Measurements from ENCODE around the gene SAP25. TPM values are rescaled to one million over a fixed set of nuclear protein-coding genes. Genes with fewer than 3 reads are reported as not detected.

Gene SAP25
- total and polyA plus RNA-seq, 2 donors = 7.7 to 183 TPM

DNA sequence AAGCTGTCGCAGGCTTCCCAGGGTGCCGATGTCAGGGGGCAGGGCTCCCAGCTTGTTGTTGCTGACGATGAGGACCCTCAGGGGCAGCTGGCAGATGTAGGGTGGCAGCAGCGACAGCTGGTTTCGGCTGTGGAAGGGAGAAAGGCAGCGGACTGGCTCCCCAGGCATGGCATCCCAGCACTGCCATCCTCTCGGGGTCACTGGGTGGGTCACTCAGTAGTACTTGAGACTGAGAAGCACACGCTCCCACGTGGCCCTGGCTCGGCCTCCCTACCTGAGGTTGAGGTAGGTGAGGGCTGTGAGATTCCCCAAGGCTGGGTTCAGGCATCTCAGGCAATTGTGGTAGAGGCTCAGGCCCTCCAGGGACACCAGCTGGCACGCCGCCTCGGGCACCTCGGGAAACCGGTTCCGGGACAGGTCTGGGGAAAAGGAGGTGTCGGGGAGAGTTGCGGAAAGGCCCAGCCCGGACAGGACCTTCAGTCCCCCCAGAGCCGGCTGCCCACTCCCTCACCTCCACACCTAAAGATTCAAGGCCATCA is 8.4 kb upstream of the SAP25 start:
- no peak for DNase-seq (ENCODE audit: low read depth in 6 of 9, low spot score in 9 of 9)
- peaks cover 57 to 58% of the 10 kb centered on the region in 2 donors for H3K36me3 ChIP-seq (ENCODE audit: control insufficient read depth in 2 of 2, insufficient read depth in 2 of 2, low read length in 1 of 2)
- peaks cover 15 to 41% of the 10 kb centered on the region in 2 donors for H3K4me1 ChIP-seq (ENCODE audit: control insufficient read depth in 2 of 2, insufficient read depth in 2 of 2, low read length in 2 of 2)

DNA sequence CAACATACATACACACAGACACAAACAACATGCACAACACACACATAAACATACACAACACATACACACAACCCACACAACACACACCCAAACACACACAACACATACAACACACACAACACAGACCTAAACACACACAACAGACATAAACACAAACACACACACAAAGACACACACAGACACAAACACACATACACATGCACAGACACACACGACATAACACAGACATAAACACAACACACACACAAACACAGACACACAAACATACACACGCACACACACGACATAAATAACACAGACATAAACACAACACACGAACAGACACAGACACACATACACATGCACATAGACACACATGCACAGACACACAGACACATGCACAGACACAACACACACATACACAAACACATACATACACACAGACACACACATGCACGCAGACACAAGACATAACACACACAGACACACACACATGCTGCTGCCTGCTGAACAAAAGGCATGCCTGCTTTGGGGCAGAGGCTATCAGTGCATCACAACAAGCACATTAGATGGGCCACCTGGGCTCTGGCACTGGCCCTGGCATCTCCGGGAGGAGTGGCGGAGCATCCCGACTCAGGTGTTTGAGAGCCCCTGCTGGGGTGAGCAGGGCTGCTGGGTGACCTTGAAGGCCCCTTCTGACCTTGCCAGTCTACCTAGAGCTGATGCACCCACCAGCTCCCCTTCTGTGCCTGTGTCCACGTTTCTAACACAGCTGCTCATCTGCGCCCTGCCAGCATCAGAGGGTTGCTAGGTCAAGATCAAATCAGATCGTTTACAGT is 7.0 kb upstream of the SAP25 start:
- H3K4me3 ChIP-seq (ENCODE audit: low read length in 2 of 2) = no peak overlapping the region
- H3K27me3 ChIP-seq (ENCODE audit: control insufficient read depth in 2 of 2, insufficient read depth in 1 of 2, low read length in 1 of 2) = no peaks in the 10 kb centered on the region
- H3K4me1 ChIP-seq (ENCODE audit: control insufficient read depth in 2 of 2, insufficient read depth in 2 of 2, low read length in 2 of 2) = peaks cover 15 to 36% of the 10 kb centered on the region in 2 donors
- no peak overlapping the region for H3K27ac ChIP-seq (ENCODE audit: low read depth in 1 of 2, low read length in 1 of 2)
- 97% methylated on average over 11 of the region's 11 CpGs for WGBS
- peaks cover 71 to 72% of the 10 kb centered on the region in 2 donors for H3K36me3 ChIP-seq (ENCODE audit: control insufficient read depth in 2 of 2, insufficient read depth in 2 of 2, low read length in 1 of 2)
- no peaks in the 10 kb centered on the region for H3K9me3 ChIP-seq (ENCODE audit: control insufficient read depth in 2 of 2, insufficient read depth in 1 of 2, low read length in 1 of 2)
- no peak for DNase-seq (ENCODE audit: low read depth in 6 of 9, low spot score in 9 of 9)

More for the DNA sequence above, 8.4 kb upstream of the SAP25 start:
- Histone ChIP-seq H3K9me3 (ENCODE audit: control insufficient read depth in 2 of 2, insufficient read depth in 1 of 2, low read length in 1 of 2) (no peaks in the 10 kb centered on the region), H3K27me3 (ENCODE audit: control insufficient read depth in 2 of 2, insufficient read depth in 1 of 2, low read length in 1 of 2) (no peaks in the 10 kb centered on the region), H3K4me3 (ENCODE audit: low read length in 2 of 2) (no peak overlapping the region), H3K27ac (ENCODE audit: low read depth in 1 of 2, low read length in 1 of 2) (peak overlapping the region; percentile 93 to 99)
- WGBS = 91% methylated on average over 20 of the region's 20 CpGs

- peaks cover 12 to 17% of the 10 kb centered on the region in 2 donors for H3K4me1 ChIP-seq (ENCODE audit: control insufficient read depth in 2 of 2, insufficient read depth in 2 of 2, low read length in 2 of 2)
- H3K27me3 ChIP-seq (ENCODE audit: control insufficient read depth in 2 of 2, insufficient read depth in 1 of 2, low read length in 1 of 2) = no peaks in the 10 kb centered on the region
- 98% methylated on average over 28 of the region's 28 CpGs for WGBS
- no peaks in the 10 kb centered on the region for H3K9me3 ChIP-seq (ENCODE audit: control insufficient read depth in 2 of 2, insufficient read depth in 1 of 2, low read length in 1 of 2)
- H3K4me3 ChIP-seq (ENCODE audit: low read length in 2 of 2) = no peak overlapping the region
- no peak overlapping the region for H3K27ac ChIP-seq (ENCODE audit: low read depth in 1 of 2, low read length in 1 of 2)
- DNase-seq (ENCODE audit: low read depth in 6 of 9, low spot score in 9 of 9) = no peak
- H3K36me3 ChIP-seq (ENCODE audit: control insufficient read depth in 2 of 2, insufficient read depth in 2 of 2, low read length in 1 of 2) = peaks cover 90 to 94% of the 10 kb centered on the region in 2 donors
These were observed 4.8 kb upstream of the SAP25 start for GRCh38 chr7:100578246-100579183.

GRCh38 chr7:100577507-100577906 is 3.8 kb upstream of the SAP25 start:
- H3K4me1 ChIP-seq (ENCODE audit: control insufficient read depth in 2 of 2, insufficient read depth in 2 of 2, low read length in 2 of 2) = peaks cover 2 to 7% of the 10 kb centered on the region in 2 donors
- H3K27ac ChIP-seq (ENCODE audit: low read depth in 1 of 2, low read length in 1 of 2) = no peak overlapping the region
- no peak overlapping the region for H3K4me3 ChIP-seq (ENCODE audit: low read length in 2 of 2)
- H3K9me3 ChIP-seq (ENCODE audit: control insufficient read depth in 2 of 2, insufficient read depth in 1 of 2, low read length in 1 of 2) = no peaks in the 10 kb centered on the region
- no peaks in the 10 kb centered on the region for H3K27me3 ChIP-seq (ENCODE audit: control insufficient read depth in 2 of 2, insufficient read depth in 1 of 2, low read length in 1 of 2)
- DNase-seq (ENCODE audit: low read depth in 6 of 9, low spot score in 9 of 9) = no peak
- peaks cover 94 to 100% of the 10 kb centered on the region in 2 donors for H3K36me3 ChIP-seq (ENCODE audit: control insufficient read depth in 2 of 2, insufficient read depth in 2 of 2, low read length in 1 of 2)
- WGBS = 98% methylated on average over 14 of the region's 14 CpGs

DNA sequence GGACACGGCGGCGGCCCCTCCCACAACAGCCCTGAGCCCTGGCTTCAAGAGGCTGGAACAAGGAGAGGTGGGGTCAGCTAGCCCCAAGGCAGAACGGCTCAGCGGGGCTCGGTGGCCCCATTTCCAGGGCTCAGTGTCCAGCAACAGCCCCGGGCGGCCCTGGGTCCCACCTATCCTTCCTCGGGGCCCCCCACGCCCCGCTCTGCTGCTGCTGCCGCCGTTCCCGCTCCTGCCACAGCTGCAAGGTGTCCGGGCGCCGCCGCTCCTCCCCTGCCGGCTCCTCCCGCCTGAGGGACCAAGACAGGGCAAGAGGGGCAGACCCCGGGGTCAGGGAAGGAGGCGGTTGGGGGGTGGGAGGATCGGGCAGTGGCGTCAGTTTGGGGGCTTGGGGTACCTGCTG is 3.4 kb upstream of the SAP25 start:
- no peak for DNase-seq (ENCODE audit: low read depth in 6 of 9, low spot score in 9 of 9)
- Histone ChIP-seq H3K27me3 (ENCODE audit: control insufficient read depth in 2 of 2, insufficient read depth in 1 of 2, low read length in 1 of 2) (no peaks in the 10 kb centered on the region), H3K9me3 (ENCODE audit: control insufficient read depth in 2 of 2, insufficient read depth in 1 of 2, low read length in 1 of 2) (no peaks in the 10 kb centered on the region), H3K4me1 (ENCODE audit: control insufficient read depth in 2 of 2, insufficient read depth in 2 of 2, low read length in 2 of 2) (peaks cover 0 to 7% of the 10 kb centered on the region in 2 donors), H3K4me3 (ENCODE audit: low read length in 2 of 2) (no peak overlapping the region), H3K27ac (ENCODE audit: low read depth in 1 of 2, low read length in 1 of 2) (no peak overlapping the region), H3K36me3 (ENCODE audit: control insufficient read depth in 2 of 2, insufficient read depth in 2 of 2, low read length in 1 of 2) (peaks cover 92 to 98% of the 10 kb centered on the region in 2 donors)
- 99% methylated on average over 24 of the region's 24 CpGs for WGBS

GRCh38 chr7:100576384-100576993 is 2.8 kb upstream of the SAP25 start:
- H3K27ac ChIP-seq (ENCODE audit: low read depth in 1 of 2, low read length in 1 of 2) = no peak overlapping the region
- DNase-seq (ENCODE audit: low read depth in 6 of 9, low spot score in 9 of 9) = no peak
- H3K4me3 ChIP-seq (ENCODE audit: low read length in 2 of 2) = no peak overlapping the region
- H3K27me3 ChIP-seq (ENCODE audit: control insufficient read depth in 2 of 2, insufficient read depth in 1 of 2, low read length in 1 of 2) = no peaks in the 10 kb centered on the region
- H3K9me3 ChIP-seq (ENCODE audit: control insufficient read depth in 2 of 2, insufficient read depth in 1 of 2, low read length in 1 of 2) = no peaks in the 10 kb centered on the region
- H3K4me1 ChIP-seq (ENCODE audit: control insufficient read depth in 2 of 2, insufficient read depth in 2 of 2, low read length in 2 of 2) = peaks cover 0 to 11% of the 10 kb centered on the region in 2 donors
- 97% methylated on average over 13 of the region's 13 CpGs for WGBS
- H3K36me3 ChIP-seq (ENCODE audit: control insufficient read depth in 2 of 2, insufficient read depth in 2 of 2, low read length in 1 of 2) = peaks cover 89 to 92% of the 10 kb centered on the region in 2 donors

DNA sequence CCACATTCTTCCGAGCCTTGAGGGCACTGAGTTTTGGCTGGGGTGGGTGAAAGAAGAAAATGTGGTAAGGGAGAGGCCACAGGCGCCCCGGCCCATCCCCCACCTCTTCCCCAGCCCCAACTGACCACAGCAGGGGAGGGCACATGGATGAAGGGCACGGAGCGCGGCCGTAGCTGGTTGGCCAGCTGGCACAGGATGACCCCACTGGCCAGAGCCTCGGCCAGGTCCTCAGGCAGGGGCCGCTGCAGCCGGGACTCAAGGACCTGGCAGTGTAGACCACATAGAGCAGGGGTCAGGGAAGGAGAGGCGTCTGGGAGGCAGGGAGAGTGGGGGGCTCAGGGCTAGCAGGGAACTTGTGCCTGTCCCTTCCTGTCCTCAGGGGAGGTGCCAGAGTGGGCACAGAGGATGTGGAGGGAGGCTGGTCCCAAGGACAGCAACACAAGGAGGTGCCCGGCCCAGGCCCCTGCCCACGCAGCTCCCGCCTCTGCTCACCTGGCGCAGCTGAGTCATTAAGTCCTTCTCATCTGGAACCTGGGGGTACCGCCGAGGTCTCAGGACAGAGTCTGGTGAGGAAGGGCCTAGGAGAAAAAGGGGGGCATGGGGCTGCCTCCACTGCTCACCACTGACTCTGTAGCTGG is 2.2 kb upstream of the SAP25 start:
- no peak overlapping the region for H3K27ac ChIP-seq (ENCODE audit: low read depth in 1 of 2, low read length in 1 of 2)
- no peak for DNase-seq (ENCODE audit: low read depth in 6 of 9, low spot score in 9 of 9)

DNA sequence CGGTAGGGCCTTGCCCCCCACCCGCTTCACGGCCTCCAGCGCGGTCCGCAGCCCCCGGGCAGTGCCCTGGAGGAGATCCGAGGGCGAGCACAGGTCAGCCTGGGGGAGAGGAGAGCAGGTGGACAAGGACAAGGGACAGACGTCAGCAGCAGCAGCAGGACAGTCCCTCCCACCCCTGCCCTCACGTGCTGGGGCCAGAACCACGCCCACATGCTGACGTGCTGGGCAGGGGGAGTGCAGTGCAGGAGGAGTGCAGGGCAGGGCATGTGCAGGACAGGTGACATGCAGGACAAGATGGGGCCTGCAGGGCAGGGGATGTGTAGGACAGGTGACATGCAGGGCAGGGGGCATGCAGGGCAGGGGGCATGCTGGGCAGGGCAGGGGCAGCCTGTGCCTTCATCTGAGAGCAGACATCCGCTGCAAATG is 1.5 kb upstream of the SAP25 start:
- Histone ChIP-seq H3K27me3 (ENCODE audit: control insufficient read depth in 2 of 2, insufficient read depth in 1 of 2, low read length in 1 of 2) (peaks cover 0 to 7% of the 10 kb centered on the region in 2 donors), H3K36me3 (ENCODE audit: control insufficient read depth in 2 of 2, insufficient read depth in 2 of 2, low read length in 1 of 2) (peaks cover 76 to 80% of the 10 kb centered on the region in 2 donors), H3K4me1 (ENCODE audit: control insufficient read depth in 2 of 2, insufficient read depth in 2 of 2, low read length in 2 of 2) (peaks cover 3 to 23% of the 10 kb centered on the region in 2 donors), H3K4me3 (ENCODE audit: low read length in 2 of 2) (no peak overlapping the region), H3K27ac (ENCODE audit: low read depth in 1 of 2, low read length in 1 of 2) (no peak overlapping the region), H3K9me3 (ENCODE audit: control insufficient read depth in 2 of 2, insufficient read depth in 1 of 2, low read length in 1 of 2) (no peaks in the 10 kb centered on the region)
- WGBS = 96% methylated on average over 14 of the region's 14 CpGs
- DNase-seq (ENCODE audit: low read depth in 6 of 9, low spot score in 9 of 9) = no peak

More for the DNA sequence above, 2.2 kb upstream of the SAP25 start:
- Histone ChIP-seq H3K4me3 (ENCODE audit: low read length in 2 of 2) (no peak overlapping the region), H3K9me3 (ENCODE audit: control insufficient read depth in 2 of 2, insufficient read depth in 1 of 2, low read length in 1 of 2) (no peaks in the 10 kb centered on the region), H3K27me3 (ENCODE audit: control insufficient read depth in 2 of 2, insufficient read depth in 1 of 2, low read length in 1 of 2) (peaks cover 0 to 4% of the 10 kb centered on the region in 2 donors), H3K4me1 (ENCODE audit: control insufficient read depth in 2 of 2, insufficient read depth in 2 of 2, low read length in 2 of 2) (peaks cover 0 to 17% of the 10 kb centered on the region in 2 donors), H3K36me3 (ENCODE audit: control insufficient read depth in 2 of 2, insufficient read depth in 2 of 2, low read length in 1 of 2) (peaks cover 83 to 86% of the 10 kb centered on the region in 2 donors)
- 96% methylated on average over 17 of the region's 17 CpGs for WGBS
